HUDEP-2 (cell line): Measurements from ENCODE around the gene DCHS2.

Experiments
- DNase-seq, 76 experiments: peaks; one replicate each; lab custom pipeline; 2025; ENCODE audit not compliant: unreplicated experiment in 76 of 76; lab: John Stamatoyannopoulos, UW

DCHS2 gene

DNA sequence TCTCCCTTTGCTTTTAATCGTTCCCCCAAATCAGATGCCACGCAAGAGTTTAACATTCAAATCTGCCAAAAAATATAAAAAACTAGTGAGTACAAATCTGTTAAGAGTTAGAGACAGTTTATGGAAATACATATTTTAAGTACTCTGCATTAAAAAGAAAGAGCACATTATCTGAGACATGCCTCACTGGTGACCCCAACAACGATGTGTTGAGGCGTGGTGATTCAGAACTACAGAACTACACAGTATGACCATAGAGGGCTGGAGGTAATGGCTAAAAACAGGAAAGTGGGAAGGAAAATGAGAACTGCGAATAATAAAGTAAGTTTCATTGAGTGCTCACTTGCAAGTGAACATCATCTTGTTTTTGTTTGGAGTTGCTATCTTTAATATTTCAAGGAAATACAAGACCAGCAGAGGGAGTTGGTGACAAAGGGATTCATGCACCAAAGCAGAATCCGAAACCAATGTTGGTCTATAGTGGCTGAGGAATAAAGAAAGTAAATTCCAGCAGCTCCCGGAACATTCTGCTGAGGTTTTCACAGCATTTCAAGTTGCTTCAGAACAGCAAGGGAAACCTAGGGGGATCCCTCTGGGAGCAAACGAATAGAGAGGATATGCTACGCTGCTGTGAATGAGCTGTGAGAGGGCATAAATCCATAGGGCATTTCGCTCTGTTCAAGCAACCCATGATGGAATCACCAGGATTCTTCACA lies 92.2 kb downstream of the DCHS2 start:
- DNase-seq, result peak in 1 of 76 experiments; percentile 3

DNA sequence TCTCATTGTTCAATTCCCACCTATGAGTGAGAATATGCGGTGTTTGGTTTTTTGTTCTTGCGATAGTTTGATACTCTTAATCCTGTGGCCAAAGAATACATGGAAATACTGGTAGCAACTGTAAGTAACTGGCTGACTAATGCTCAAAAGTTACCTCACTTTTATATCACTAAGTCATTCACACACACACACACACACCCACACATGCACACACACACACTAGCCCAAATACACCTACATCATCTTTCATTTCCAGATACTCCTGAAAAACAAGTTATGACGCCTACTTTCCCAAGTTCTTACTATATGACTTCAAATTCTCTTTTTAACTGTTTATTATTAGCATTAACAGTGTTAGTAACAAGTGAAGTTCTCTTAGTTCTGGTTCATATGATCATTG lies 101.3 kb downstream of the DCHS2 start:
- DNase-seq, result no peak

DNA sequence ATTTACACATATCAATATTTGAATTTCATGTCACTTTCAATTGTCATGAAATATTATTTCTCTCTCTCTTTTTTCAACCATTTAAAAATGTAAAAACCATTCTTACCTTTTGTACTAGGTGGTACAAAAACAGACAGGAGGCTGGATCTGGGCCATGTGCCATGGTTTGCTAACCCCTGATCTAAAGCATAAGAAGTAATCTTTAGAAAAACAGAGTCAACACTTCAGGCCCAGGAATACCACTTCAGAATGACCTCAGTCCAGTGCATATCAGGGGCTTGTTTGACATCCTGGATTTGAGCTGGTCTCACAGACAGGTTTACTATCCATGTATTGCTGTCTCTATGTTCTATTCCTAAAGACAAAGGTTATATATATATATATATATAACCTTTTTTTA lies 102.5 kb downstream of the DCHS2 start:
- DNase-seq, result no peak

DNA sequence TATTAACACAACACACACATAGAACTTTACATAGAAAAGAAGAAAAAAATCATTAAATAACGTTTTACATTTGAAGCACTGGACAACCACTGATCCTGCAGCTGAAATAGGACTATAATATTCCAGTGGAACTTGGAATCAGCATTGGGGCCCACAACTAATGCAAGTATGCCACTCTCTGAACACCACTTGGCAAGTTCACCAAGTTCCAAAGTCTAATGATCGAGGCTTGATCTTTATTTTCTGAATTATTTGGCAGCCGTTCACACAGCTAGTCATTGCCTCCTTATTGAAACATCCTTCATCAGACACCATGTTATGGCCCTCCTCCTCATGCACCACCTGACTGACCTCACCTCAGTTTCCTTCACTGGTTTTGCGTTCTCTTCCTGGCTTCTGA lies 107.6 kb downstream of the DCHS2 start:
- DNase-seq, result no peak

DNA sequence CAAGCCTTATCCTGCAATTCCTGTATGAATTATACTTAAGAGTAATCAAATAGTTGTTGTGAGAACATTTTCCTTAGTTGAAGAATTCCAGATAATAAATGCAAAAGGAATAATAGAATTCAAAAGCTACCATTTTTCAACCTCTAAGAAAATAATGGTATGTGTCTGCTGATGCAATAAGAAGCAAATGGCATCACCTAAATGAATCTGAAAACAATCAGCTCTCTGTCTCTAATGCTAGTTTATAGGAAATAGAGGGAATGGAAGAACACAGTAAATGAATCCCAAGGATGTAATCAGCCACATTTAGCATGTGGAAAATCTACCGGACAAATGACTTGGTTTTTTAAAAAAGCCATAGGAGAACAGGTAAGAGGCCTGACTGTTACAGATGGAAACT lies 115.1 kb downstream of the DCHS2 start:
- DNase-seq, result no peak

DNA sequence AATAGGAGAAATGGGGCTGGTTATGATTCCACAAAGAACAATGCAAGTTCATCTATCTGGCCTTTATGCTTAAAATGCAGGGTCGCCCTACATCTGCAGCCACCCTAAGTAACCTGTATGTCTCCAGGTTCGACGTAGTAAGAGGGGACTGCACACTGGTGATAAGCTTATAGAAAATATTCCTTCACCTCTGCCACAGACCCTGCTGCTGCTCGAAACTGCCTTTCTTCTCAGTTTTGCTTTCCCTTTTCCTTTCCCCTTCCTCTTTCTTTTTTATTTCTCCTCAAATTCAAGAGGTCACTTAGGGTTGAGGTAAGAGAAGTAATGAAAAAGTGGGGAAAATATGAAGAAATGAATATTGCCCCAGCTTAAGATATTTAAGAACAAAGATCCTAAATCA lies 123.5 kb downstream of the DCHS2 start:
- no peak for DNase-seq

DNA sequence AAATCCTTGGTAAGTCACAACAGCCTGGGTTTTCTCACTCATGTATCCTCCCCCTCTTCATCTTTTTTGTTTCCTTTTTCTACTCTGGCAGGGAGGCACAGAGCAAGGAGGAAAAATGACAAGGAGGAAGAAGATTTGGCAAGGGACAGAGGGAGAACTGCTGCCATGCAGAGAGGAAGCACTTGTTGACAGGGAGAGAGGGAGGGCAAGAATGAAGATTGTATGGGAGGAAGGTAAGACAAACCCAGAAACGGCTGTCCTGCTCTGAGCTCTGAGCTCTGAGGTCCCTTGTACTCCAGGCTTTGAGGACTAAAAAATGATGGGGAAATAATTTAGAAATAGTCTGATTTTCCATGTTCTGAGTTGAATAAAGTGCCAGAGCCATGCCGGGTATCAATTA lies 123.9 kb downstream of the DCHS2 start:
- DNase-seq, result no peak

DNA sequence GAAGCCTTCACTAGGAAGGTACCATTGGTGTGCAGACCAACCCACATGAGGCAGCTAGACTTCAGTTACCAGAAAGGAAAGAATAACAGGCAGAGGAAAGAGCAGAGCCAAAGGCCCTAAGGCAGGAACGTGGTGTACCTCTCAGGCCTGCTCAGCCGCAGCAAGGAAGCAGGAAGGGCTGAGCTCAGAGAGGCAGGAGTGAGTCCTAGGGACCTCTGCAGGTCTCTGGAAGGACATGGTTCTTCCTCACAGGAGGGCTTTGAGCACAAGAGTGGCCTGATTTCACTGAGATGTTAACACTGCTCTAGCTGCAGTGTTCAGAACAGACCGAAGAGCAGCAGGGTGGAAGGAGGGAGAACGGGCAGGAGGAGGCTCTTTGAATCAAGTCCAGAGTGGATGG lies 124.6 kb downstream of the DCHS2 start:
- no peak for DNase-seq

DNA sequence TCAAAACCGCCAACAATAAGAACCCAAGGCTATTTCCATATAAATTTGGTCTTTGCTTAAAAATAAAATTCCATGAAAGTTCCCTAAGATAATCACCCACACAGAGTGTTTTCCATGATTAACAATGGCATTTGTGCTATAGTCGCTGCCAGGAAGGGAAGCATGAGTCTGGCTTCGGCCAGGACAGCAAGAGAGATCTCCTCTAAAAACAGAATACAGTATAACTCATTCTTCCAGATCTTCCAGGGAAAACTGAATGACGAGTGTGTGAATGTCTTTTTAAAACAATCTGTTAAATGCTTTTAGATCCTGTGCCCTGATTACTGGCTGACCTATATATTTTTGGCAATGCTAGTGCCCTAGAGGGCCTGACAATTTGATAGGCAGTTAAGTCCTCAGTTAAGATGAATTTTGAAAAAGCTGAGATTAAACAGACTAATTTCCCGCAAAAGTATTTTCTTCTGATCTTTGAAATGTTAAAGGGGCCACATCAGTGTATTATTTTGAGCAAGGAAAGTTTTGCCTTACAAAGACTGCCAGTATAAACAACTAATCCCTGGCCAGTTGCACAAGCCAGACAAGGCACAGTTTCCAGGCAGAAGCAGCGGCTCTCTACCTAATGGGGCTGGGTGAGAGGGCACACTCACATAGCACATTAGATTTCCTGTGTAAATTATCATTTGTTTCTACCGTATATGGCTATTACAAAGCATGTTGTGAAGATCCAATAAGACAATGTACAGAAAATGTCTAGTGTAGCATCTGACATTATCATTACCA lies 127.3 kb downstream of the DCHS2 start:
- no peak for DNase-seq

DNA sequence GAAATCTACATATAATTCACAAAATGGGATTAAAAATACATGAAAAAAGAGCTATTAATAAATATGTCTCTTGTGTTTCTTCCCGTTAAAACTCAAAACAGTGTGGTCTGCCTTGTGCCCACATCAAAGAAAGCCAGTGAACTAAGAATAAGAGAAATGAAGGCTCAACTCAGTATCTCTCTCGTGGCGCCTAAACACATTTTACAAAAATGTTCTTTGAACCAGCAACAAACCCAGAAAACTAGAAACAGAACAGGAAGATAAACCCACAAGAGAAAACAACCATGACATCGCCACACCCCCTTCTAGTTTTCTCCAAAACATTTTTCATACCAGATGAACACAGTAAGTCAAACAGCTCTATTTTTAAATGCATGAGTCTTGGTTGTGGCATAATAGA lies 130.1 kb downstream of the DCHS2 start:
- DNase-seq, result no peak

DNA sequence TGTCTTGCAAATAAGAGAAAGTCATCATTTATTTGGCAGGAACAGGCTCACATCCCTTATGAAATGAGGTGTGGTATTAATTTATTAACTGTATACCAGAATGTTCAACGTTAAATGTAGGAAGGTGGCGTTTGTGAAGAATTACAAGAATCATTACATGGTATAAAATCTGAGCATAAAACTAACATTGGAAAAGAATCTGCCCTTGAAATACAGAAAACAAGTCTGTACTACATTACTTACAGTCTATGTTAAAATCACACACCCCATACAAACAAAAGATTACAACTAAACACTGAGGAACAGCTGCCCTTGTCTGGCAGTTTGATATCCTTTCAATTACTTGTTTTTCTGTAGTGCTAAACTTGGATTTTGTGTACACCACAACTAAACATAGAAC lies 131.1 kb downstream of the DCHS2 start:
- no peak for DNase-seq

DNA sequence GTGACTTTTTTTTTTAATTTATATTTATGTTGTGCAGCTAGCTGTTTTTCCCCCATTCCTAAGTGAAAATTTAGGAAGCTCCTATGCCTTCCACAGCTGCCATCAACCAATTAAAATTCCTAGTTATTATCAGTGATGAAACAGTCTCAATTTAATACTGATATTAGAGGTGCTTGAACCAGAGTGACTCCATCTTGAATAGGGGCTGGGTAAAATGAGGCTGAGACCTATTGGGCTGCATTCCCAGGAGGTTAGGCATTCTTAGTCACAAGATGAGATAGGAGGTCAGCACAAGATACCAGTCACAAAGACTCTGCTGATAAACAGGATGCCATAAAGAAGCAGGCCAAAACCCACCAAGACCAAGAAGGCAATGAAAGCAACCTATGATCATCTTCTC lies 136.7 kb downstream of the DCHS2 start:
- DNase-seq, result no peak

DNA sequence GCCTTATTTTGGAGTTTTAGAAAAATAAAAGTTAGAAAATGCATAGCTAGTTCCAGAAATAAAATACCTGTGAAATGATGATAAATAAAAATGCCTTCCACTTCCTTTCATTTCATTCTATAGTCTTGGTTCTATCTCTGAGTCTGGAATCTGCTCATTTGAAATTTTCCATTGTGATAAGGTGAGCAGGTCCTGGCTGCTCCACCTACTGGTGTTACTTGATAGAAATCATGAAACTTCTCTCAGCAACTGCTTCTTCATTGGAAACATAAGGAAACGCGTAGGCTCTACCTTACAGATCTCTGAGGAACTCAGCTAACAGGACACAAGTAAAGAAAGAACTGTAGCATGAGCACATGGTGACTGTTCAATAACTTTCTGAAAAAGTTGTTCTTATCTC lies 141.8 kb downstream of the DCHS2 start:
- DNase-seq, result no peak

DNA sequence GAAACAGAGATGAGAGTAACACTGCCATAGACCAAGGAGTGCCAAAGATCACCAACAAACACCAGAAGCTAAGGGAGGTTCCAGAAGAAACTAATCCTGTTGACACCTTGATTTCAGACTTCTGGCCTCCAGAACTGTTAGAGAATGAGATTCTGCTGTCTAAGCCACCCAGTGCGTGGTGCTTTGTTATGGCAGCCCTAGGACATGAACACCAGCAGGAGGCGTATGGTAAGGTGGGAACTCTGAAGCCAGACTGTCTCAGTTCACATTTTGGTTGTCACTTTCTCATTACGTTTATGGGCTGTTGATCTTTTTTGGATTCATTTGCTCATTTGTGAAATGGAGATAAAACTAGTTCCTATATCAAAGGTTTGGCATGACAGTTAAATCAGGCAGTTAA lies 142.9 kb downstream of the DCHS2 start:
- no peak for DNase-seq

DNA sequence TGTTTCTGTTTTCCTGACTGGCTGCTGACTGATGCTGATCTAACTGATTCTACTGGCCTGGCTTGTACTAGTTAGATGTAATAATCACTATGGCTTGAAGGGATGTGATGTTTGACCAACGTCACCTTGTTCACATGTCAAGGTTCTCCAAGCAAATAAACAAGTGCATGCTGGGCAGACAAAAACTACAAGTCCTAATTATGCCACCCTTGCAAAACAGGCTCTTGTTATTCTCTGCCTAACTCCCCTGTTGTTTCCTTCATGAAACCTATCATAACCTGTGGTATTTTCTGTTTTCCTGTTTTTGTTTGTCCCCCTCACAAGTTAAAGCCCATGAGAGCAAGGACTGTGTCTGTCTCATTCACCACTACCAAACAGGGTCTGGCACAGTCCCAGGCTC lies 146.2 kb downstream of the DCHS2 start:
- DNase-seq, result no peak

DNA sequence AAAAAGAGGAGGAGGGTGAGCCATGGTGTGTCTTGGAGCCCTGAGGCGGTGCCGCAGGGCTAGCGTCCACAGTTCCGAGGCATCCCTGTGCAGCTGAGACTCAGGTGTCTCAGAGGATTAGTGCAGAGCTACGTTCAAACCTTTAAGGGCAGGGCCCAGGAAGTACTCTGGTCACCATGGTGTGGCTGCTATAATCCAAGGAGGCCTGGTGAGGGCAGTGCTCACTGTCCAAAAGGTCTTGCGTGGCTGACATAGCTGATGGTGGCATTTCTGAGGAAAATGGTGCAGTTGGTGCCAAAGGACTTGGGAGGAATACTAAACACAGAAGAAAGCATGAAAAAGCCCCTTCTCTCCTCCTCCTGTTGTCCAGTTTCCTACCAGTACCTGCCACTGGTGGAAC lies 146.9 kb downstream of the DCHS2 start:
- DNase-seq, result peak in 2 of 76 experiments; percentile 1 to 7

DNA sequence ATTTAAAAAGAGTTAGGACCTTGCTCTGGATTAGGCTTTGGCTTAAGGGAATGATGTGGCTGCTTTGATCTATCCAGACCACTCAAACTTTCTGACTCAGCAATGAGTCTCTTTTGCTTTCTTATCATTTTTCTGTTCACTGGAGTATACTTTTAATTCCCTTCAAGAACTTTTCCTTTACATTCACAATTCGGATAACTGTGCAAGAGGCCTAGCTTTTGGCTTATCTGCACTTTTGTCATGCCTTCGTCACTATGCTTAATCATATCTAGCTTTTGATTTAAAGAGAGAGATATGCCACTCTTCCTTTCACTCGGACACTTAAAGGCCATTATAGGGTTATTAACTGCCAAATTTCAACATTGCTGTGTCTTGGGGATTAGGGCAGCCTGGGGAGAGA lies 147.9 kb downstream of the DCHS2 start:
- no peak for DNase-seq

DNA sequence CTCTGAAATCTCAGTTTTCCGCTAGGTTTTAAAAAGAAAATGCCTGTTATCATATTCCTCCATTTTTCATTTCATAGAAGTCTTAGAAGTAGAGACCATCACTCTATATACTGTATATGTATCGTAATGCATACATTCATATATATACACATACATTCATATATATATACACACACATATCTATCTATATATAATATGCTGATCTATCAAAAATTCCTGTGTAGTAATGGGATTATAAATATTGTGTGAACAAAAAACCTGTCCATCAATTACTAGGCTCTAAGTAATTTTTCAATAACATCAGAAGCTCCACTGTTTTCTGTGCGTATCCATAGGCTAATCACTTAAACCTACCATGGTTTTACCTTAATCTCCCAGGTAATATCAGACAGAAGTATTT lies 150.2 kb downstream of the DCHS2 start:
- DNase-seq, result no peak

DNA sequence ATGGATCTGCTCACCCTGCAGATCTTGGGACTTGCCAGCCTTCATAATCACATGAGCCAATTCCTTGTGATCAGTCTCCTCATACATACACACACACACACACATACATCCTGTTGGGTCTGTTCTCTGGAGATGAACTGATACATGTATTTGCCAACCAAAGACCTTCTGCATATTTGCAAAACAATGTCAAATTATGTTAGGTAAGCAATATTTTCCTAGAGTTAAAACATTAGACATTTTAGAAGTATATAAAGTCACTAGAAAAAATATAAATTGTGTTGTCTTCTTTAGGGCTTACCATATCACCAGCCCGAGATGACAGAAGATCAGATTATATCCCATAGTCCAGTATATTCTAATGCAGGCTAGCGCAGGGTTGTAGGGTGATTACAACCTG lies 156.0 kb downstream of the DCHS2 start:
- DNase-seq, result no peak

DNA sequence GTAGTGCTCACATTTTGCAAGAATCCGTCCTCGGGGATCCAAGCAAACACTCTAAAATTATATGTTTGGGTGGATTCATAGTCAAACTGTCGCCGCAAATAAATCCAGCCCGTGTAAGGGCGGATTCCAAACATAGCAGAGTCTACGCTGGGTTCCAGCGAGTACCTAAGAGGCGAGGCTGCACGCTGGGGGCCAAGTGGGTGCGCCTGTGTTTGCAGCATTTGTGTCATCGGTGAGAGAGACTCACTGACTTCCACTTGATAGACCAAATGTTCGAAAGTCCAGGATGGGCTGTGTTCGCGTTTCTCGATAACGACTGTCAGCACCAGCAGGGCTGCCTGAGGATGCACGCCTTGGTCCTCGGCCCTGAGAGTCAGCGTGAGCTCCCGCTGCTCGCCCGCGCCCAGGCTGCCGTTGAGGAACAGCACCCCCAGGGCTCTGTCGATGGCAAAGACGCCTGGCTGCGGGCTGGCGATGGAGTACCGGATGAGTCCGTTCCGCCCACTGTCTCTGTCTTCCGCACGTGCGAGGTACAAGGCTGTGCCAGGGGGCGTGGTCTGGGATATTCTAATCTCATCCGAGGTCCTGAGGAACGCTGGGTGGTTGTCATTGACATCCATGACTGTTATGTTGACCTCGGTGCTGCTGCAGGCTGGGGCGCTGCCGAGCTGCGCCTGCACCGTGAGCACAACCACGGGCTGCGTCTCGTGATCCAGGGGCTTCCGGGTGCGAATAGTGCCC lies 158.7 kb downstream of the DCHS2 start:
- DNase-seq, result peak in 31 of 76 experiments; percentile 1 to 51 (median 12)

DNA sequence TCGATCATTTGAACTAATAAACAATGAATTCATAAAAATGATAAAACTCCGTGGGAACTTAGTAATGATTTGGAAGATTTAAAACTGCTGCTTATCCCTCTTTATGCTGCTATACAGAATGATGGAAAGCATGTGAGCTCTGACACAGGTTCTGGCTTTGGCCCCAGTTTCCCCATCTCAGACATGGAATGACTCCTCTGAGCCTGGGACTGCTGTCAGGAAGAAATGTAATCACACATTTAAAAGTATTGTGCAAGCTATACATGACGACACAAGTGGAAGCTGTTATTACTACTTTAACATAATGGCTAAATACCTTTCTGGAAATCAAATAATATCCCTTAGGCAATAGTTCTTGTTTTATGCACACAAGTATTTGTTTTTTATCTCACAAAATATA lies 161.7 kb downstream of the DCHS2 start:
- no peak for DNase-seq
